Hematopoietic multipotent progenitor cell treated with erythropoietin and hydrocortisone succinate and interleukin-3 and kit ligand, for 4 days (in vitro differentiated cells): ENCODE data around the gene TBX15.
"Not testable (repeated sequence)": the region's sequence is repeated elsewhere in the genome, so short reads cannot be mapped to it uniquely, and the experiment has no call there.

ENCODE experiments used
- DNase-seq: peaks from one replicate; pipeline ENCODE4 v3.0.0-alpha.2; 2015

The TBX15 gene

GRCh38 chr1:118923319-118923718 is 64.8 kb downstream of the TBX15 start:
- no peak for DNase-seq

DNA sequence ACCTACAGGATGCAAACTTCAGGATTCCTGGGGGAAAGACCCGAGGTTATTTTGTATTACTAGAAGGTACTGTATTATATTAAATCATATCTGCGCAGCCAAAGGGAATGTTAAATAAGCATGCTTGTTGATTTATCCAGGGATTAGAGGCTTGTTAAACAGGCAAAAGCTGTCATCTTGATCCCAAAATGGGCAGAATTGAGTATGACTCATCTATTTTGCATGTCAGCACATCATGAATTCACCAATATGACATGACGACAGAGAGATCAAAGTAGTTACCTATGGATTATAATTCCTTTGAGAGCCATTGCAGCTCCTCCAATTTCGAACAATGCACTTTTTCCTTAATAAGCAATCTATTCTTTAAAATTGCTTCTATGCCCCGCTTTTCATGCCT is 66.1 kb downstream of the TBX15 start:
- no peak for DNase-seq

- DNase-seq: no peak
Measured at GRCh38 chr1:118920124-118920717, 67.9 kb downstream of the TBX15 start.

GRCh38 chr1:118918940-118919259 is 69.2 kb downstream of the TBX15 start:
- no peak for DNase-seq

- no peak for DNase-seq
Measured at GRCh38 chr1:118918230-118918939, 69.8 kb downstream of the TBX15 start.

GRCh38 chr1:118916346-118916745 is 71.8 kb downstream of the TBX15 start:
- DNase-seq: not testable (repeated sequence)

DNA sequence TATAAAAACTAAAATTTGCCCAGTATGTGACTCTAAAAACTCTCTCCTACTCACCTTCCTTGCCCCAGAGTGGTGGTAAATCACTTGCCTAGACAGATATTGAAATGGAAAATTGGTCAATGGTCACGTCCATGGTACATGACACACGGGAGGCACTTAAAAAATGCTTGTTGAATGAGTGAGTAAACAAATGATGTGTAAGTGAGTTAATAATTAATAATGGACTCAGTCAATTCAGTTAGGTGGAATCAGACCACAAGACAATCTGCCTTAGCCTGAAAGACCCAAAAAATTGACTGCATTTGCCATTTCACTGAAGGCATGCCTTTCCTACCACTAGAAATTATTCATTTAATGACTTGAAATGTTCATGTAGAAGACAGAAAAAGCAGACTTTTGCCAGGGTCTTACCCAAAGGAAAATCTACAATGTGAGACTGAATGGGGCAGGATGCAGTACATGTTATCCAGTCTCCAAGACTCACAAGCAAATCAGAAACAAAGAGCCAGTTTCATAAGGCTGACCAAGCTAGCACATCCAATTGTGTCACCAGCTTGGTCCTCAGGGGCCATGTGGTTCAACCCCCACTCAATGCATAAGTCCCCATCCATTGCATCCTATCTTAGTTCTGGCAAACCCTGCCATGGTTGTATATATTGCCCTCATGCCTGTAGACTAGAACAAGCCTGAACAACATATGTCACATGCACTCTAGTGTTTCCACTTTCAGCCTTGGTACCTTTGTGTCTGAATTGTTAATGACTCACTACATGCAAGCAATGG is 73.6 kb downstream of the TBX15 start:
- no peak for DNase-seq

- no peak for DNase-seq
Measured at GRCh38 chr1:118913818-118914217, 74.3 kb downstream of the TBX15 start.

- no peak for DNase-seq
Measured at GRCh38 chr1:118912574-118912973, 75.6 kb downstream of the TBX15 start.

DNA sequence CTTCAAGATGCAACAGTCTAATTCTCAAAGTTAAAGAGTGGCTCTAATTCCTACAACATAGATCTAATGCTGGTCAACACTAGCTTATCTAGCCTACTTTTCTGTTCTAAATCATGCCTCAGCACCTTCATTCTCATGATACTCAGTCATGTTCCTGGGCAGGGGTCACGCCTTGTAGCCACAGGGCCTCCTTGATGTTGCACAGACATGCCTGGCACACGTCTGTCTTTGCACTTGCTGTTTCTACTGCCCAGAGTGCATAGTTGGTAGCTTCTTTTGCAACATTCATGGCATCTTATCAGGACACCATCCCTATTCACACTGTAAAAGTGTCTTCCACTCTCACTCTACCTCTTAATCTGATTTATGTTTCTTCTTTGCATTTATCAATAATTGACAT is 76.6 kb downstream of the TBX15 start:
- DNase-seq: no peak

DNA sequence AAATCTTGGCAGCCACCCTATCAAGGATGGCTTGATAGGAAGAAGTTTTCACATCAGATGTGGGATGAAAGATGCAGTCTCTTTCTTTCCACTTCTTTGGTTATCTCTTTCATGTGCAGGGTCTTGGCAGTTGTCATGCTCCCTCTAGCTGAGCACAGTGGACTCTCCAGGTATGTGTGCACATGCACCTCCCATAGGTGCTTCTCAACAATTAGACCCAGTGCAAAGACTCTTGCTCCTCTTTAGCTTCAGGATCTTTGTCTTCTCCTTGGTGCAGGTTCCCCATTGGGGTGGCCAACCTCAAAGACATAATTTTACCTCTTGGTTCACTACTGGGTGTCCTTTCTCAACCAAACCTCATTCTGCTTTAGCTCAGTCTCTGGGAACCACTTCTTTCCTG is 80.7 kb downstream of the TBX15 start:
- no peak for DNase-seq

- DNase-seq: no peak
Measured at GRCh38 chr1:118905671-118906070, 82.5 kb downstream of the TBX15 start.

- DNase-seq: no peak
Measured at GRCh38 chr1:118905196-118905595, 82.9 kb downstream of the TBX15 start.

DNA sequence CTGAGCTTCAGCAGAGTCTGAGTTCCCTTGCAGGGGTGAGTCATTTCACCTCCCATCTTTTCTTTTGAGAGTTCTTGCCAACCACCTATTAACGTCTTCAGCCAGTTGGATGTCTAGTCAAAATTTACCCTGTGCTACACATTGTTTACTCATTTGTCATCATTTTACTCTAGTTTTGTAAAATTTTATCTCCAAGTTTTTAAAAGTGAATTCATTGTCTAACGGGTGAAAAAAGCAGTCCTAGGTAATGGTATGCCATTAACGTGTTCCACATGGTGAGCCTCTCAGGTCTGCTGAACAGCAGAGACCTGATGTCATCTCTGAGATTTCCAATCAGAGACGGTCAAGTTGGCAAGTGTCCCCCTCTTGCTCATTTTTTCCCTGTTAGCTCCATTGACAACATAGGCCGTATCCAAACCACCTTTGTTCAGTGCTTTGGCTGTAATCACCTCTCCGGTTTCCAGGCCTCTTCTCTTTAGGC is 85.4 kb downstream of the TBX15 start:
- no peak for DNase-seq

- DNase-seq: no peak
Measured at GRCh38 chr1:118902299-118902698, 85.8 kb downstream of the TBX15 start.

DNA sequence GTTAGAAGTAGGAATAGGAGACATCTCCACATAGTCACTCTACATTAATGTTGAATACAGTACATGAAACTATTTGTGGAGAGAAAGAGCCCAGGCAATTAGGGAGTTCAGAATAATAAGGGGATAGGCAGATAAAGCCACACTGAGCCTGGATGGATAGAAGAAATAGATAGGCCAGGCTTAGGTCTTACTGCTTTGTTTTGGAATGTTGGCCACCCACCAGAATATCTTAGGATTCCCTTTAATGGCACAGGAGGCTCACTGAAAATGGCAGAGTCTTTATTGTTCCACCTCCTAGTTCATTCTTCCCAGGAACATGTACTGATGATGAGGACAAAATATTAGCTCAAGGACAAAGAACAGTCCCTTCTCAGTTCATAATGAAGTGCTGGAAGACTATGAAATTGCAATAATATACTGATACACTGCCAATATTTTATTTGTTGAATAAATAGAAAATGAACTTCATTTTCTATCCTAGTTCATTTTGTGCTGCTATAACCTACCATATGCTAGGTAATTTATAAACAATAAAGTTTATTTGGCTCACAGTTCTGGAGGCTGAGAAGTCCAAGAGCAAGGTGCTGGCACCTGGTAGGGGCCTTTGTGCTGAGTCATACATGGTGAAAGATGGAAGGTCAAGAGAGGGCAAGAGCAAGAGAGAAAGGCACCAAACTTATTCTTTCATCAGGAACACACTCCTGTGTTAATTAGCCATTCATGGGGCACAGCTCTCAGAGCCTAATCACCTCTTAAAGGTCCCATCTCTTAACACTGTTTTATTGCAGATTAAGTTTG is 87.3 kb downstream of the TBX15 start:
- DNase-seq: no peak

- DNase-seq: no peak
Measured at GRCh38 chr1:118899340-118899739, 88.8 kb downstream of the TBX15 start.

GRCh38 chr1:118898712-118899111 is 89.4 kb downstream of the TBX15 start:
- no peak for DNase-seq

DNA sequence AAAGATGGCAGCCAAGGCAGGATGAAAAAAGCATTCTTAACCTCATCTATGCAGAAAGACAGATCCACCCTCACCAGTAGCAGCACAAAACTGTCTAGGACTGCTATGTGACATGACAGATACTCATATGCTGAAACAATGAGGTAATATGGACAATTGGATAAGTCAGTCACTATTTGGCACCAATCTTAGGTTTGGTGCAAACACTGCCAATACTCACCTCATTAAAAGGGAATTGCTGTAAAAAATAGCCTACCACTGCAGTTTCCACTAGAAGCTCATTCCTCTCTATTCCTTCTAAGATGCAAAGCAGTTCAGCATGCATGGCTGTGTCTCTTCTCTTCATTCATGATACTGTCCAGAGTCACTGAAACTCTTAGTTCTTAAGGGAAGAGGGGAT is 91.7 kb downstream of the TBX15 start:
- no peak for DNase-seq

GRCh38 chr1:118894836-118895235 is 93.3 kb downstream of the TBX15 start:
- no peak for DNase-seq

DNA sequence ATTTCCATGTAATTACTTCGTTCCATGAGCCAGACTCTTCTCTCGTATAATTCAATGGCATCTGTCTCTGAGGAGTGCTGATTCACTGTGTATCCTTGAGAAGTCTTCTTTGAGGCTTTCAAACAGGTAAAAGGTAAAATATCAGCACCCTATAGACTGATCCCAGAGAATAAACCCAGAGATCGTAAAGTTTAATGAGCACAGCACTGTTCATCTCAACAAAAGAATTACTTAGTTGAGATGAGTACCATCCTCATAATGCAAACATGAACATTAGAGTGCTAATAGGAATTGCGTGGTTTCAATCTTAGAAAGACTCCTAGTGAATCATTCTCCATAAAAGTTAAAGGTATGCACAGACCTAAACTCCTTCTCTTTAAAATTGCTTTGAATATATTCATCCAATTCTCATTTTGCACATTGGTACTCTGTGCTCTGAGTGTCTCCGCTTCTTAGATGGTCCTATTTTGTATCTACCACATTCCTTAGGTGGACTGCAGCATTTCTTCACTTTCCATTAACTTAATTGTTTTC is 97.2 kb downstream of the TBX15 start:
- DNase-seq: no peak

DNA sequence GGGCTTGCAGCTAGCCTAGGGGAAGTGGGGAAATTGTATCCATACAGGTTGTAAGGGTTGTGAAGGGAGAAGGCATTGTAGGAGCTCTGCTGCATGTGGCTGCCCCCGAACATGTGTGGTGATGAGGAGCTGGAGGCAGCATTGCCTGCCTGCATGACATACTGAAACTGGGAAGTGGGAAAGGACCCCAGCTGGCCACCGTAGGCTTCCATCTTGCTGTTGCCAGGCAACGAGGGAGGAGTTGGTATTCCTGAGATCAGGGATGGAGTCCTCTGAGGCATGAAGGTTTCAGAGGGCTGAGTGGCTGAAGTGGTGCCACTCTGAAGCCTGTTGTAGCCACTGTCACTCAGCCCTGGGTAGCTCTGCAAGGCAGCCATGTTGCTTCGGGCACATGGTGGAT is 103.2 kb downstream of the TBX15 start:
- no peak for DNase-seq

DNA sequence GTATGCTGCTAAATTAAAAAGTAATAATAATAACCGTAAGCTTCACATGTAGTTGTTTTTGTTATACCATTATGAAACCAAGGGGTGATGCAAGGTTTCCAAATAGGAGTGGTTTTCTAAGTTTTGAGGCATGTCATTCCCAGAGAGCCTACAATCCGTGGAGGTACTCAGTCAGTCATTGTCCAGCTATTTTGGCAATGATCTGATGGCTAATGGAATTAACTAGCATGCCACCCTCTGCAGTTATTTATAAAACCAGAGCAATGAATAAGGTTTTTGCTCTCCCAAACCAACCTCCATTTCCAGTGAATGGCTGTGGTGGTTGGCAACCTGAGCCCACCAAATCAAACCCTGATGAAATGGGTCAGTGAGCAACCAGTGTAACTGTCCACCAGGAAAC is 106.4 kb downstream of the TBX15 start:
- DNase-seq: no peak
